HFF-Myc (cell line): Measurements from ENCODE around the gene WDR76.
A peak's percentile ranks its signal among the peaks of the same experiment; 100 is the strongest.

ENCODE experiments used
- DNase-seq: peaks from one replicate; pipeline ENCODE4 v3.0.0-alpha.2; 2011; ENCODE audit warnings: low read depth; ENCODE audit errors: extremely low read depth
- H3K4me3 ChIP-seq: replicated peaks from 2 replicates; pipeline ENCODE4 v1.5.1; 2011; ENCODE audit warnings: low read depth, mild to moderate bottlenecking, control low read depth, low read length
- TF ChIP-seq, protein P1 (sequence below): IDR thresholded peaks from 2 replicates; pipeline ENCODE4 v1.5.1; 2012; ENCODE audit warnings: mild to moderate bottlenecking, low read depth, low read length, control low read depth; ENCODE audit errors: missing control alignments

WDR76 gene

DNA sequence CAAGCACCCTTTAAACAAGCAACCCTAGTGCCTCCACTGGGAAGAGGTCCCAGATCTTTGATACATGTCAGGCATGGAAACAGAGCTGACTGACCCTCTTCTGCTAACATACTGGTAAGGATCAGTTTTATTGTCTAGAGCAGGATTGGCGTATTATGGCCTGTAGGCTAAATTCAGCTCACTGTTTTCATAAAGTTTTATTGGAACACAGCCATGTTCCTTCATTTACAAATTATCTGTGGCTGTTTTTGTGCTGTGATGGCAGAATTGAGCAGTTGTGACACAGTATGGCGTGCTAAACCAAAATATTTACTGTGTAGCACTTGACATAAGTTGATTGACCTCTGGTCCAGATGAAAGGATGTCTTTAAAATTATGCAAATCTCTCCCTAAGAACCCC, 45.0 kb downstream of the WDR76 start:
- no peak overlapping the region for H3K4me3 ChIP-seq
- TF ChIP-seq, protein P1, sequence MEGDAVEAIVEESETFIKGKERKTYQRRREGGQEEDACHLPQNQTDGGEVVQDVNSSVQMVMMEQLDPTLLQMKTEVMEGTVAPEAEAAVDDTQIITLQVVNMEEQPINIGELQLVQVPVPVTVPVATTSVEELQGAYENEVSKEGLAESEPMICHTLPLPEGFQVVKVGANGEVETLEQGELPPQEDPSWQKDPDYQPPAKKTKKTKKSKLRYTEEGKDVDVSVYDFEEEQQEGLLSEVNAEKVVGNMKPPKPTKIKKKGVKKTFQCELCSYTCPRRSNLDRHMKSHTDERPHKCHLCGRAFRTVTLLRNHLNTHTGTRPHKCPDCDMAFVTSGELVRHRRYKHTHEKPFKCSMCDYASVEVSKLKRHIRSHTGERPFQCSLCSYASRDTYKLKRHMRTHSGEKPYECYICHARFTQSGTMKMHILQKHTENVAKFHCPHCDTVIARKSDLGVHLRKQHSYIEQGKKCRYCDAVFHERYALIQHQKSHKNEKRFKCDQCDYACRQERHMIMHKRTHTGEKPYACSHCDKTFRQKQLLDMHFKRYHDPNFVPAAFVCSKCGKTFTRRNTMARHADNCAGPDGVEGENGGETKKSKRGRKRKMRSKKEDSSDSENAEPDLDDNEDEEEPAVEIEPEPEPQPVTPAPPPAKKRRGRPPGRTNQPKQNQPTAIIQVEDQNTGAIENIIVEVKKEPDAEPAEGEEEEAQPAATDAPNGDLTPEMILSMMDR = no peak
- no peak for DNase-seq

DNA sequence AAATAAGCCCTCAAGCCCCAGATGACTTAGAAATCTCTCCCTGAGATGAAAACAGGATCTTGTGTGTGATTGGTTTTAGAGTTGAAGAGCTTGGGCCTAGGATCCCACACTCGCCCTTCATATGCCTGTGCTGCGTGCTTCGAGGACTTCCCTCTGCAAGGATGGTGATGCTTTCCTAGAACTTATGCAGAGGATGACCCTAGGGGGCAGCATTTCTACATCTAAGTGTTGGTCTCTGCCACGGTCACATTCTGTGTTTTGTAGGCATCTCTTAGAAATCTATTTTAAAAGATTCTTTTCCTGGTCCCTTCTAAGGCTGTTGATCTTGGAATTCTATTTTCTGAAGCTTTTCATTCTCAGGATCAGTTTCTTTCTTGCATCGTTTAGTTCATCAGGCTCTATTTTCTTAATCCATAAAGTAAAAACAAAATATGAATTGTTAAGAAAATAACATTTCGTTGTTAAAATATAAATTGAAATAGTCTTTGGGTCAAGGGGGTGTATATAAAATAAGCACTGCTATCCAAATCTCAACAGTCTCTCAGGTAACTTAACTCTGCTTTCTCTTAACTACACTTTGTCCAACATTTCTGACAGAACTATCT, 45.7 kb downstream of the WDR76 start:
- TF ChIP-seq, protein P1 = peak; percentile 64
- H3K4me3 ChIP-seq = no peak overlapping the region
- peak; percentile 52 for DNase-seq

GRCh38 chr15:43873651-43874050, 46.8 kb downstream of the WDR76 start:
- TF ChIP-seq, protein P1 = no peak
- no peak for DNase-seq
- H3K4me3 ChIP-seq = no peak overlapping the region

GRCh38 chr15:43876872-43877271, 50.1 kb downstream of the WDR76 start:
- no peak overlapping the region for H3K4me3 ChIP-seq
- DNase-seq = no peak
- TF ChIP-seq, protein P1 = no peak

GRCh38 chr15:43877371-43877770, 50.6 kb downstream of the WDR76 start:
- H3K4me3 ChIP-seq = no peak overlapping the region
- no peak for DNase-seq
- TF ChIP-seq, protein P1 = no peak

DNA sequence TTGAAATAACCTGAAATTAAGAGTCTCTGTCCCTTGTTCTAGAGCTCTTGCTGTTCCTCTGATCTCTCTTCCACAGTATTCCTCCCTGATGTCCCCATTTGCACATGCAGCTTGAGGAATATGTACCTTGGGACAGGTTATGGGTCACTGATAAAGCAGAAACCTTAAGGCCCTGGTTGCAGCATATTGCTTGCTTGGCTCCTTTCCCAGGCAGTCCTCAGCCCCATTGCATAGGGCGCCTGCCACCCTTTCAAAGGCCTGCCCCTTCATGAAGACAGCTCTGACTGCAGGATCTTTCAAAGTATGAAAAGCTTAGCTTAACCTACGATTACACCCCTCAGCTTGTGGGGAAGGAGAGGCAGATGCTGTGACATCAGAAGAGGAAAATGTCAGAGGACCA, 51.6 kb downstream of the WDR76 start:
- H3K4me3 ChIP-seq = no peak overlapping the region
- TF ChIP-seq, protein P1 = no peak
- no peak for DNase-seq
